SU-DHL-6 (cell line): ENCODE data around the gene CENPB.

Source experiments
- H2AFZ ChIP-seq: fragments of 200-600 bp; sonication (generic); 2 replicates; pipeline ENCODE4 v1.6.1; 2014; ENCODE audit warnings: low read depth, mild to moderate bottlenecking, moderate library complexity, mixed read lengths, antibody characterized with exemption, low read length; ENCODE audit not compliant: severe bottlenecking
- H3F3A ChIP-seq: fragments of 200-600 bp; shearing (Covaris generic); 2 replicates; pipeline ENCODE4 v1.6.0; 2016; ENCODE audit warnings: antibody characterized with exemption, mild to moderate bottlenecking; ENCODE audit not compliant: insufficient read depth
- H3K27ac ChIP-seq: fragments of 200-600 bp; sonication (generic); 2 replicates; pipeline ENCODE4 v1.5.1; 2016; ENCODE audit warnings: low read depth, mild to moderate bottlenecking, low read length, moderate library complexity, mixed read lengths
- H3K27me3 ChIP-seq: fragments of 200-600 bp; sonication (generic), shearing (Covaris generic); 2 replicates; pipeline ENCODE4 v1.6.0; 2014; ENCODE audit warnings: mild to moderate bottlenecking, low read length
- H3K36me3 ChIP-seq: fragments of 200-600 bp; sonication (generic); 2 replicates; pipeline ENCODE4 v1.6.1; 2014; ENCODE audit warnings: mild to moderate bottlenecking, low read length, mixed read lengths
- H3K4me2 ChIP-seq: fragments of 300-600, 200-600 bp; shearing (Covaris generic), sonication (generic); 2 replicates; pipeline ENCODE4 v1.6.0; 2014; ENCODE audit warnings: low read length, low read depth, mild to moderate bottlenecking; ENCODE audit not compliant: poor library complexity, severe bottlenecking
- H3K4me3 ChIP-seq: fragments of 200-600 bp; sonication (generic); 2 replicates; pipeline ENCODE4 v1.5.1; 2014; ENCODE audit warnings: antibody characterized with exemption, low read length, mild to moderate bottlenecking, mixed read lengths; ENCODE audit not compliant: insufficient read depth, poor library complexity, severe bottlenecking
- H3K79me2 ChIP-seq: fragments of 200-600 bp; sonication (generic); 2 replicates; pipeline ENCODE4 v1.6.1; 2014; ENCODE audit warnings: mild to moderate bottlenecking, low read length, moderate library complexity; ENCODE audit not compliant: insufficient read depth
- H3K9ac ChIP-seq: fragments of 200-600 bp; sonication (generic); 2 replicates; pipeline ENCODE4 v1.7.0; 2014; ENCODE audit warnings: mild to moderate bottlenecking, low read length
- H3K9me2 ChIP-seq: fragments of 200-600 bp; sonication (generic); replicated peaks from 2 replicates; pipeline ENCODE4 v1.6.1; 2014; ENCODE audit warnings: low read length; ENCODE audit not compliant: insufficient read depth
- H3K9me3 ChIP-seq: fragments of 200-600 bp; sonication (generic); 2 replicates; pipeline ENCODE4 v1.6.1; 2014; ENCODE audit warnings: low read length, mixed read lengths; ENCODE audit not compliant: insufficient read depth
- H4K20me1 ChIP-seq: fragments of 200-600 bp; sonication (generic); 2 replicates; pipeline ENCODE4 v1.6.1; 2014; ENCODE audit warnings: low read depth, mild to moderate bottlenecking, antibody characterized with exemption, low read length, moderate library complexity, mixed read lengths
- CTCF ChIP-seq: fragments of 200-600 bp; sonication (generic); IDR thresholded peaks from one replicate; pipeline ENCODE4 v1.5.1; 2017; ENCODE audit warnings: antibody characterized with exemption, mild to moderate bottlenecking, low read length, moderate library complexity; ENCODE audit not compliant: insufficient read depth, poor library complexity, severe bottlenecking
- EZH2phosphoT487 ChIP-seq: fragments of 200-600 bp; sonication (generic), shearing (Covaris generic); conservative IDR thresholded peaks from 2 replicates; pipeline ENCODE4 v1.6.1; 2018; ENCODE audit warnings: mild to moderate bottlenecking, antibody characterized with exemption, low read length, moderate library complexity, mixed read lengths

The CENPB gene

GRCh38 chr20:3744037-3744436 lies 42.5 kb downstream of the CENPB start:
- Histone ChIP-seq H3K79me2 (no peaks in the 10 kb centered on the region), H3K27ac (no peak overlapping the region), H3K4me2 (no peak overlapping the region), H3F3A (no peaks in the 10 kb centered on the region), H3K4me3 (no peak overlapping the region), H3K27me3 (no peaks in the 10 kb centered on the region), H3K9me2 (no peaks in the 10 kb centered on the region), H2AFZ (no peak overlapping the region), H3K9me3 (no peaks in the 10 kb centered on the region), H3K9ac (no peak overlapping the region), H4K20me1 (no peaks in the 10 kb centered on the region), H3K36me3 (no peaks in the 10 kb centered on the region)
- TF ChIP-seq EZH2phosphoT487 = no peak
- TF ChIP-seq CTCF = no peak

DNA sequence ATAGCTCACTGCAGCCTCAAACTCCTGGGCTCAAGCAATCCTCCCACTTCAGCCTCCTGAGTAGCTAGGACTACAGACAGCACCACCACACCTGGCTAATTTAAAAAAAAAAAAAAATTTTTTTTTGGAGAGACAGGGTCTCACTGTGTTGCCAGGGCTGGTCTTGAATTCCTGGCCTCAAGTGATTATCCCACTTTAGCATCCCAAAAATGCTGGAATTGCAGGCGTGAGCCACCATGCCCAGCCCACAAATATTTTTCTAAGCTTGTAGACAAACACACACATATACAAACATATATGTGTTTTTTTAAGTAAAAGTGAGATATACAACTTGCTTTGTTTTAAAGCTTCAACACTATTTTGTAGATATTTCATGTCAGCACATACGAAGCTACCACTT lies 43.3 kb downstream of the CENPB start:
- no peaks in the 10 kb centered on the region for H3K9me2 ChIP-seq
- no peak for TF ChIP-seq CTCF
- no peak for TF ChIP-seq EZH2phosphoT487
- no peaks in the 10 kb centered on the region for H3F3A ChIP-seq
- H3K79me2 ChIP-seq = no peaks in the 10 kb centered on the region
- H3K4me2 ChIP-seq = no peak overlapping the region
- no peaks in the 10 kb centered on the region for H4K20me1 ChIP-seq
- H3K36me3 ChIP-seq = no peaks in the 10 kb centered on the region
- no peak overlapping the region for H2AFZ ChIP-seq
- H3K9me3 ChIP-seq = no peaks in the 10 kb centered on the region
- H3K9ac ChIP-seq = no peak overlapping the region
- H3K4me3 ChIP-seq = no peak overlapping the region
- no peak overlapping the region for H3K27ac ChIP-seq
- H3K27me3 ChIP-seq = no peaks in the 10 kb centered on the region

DNA sequence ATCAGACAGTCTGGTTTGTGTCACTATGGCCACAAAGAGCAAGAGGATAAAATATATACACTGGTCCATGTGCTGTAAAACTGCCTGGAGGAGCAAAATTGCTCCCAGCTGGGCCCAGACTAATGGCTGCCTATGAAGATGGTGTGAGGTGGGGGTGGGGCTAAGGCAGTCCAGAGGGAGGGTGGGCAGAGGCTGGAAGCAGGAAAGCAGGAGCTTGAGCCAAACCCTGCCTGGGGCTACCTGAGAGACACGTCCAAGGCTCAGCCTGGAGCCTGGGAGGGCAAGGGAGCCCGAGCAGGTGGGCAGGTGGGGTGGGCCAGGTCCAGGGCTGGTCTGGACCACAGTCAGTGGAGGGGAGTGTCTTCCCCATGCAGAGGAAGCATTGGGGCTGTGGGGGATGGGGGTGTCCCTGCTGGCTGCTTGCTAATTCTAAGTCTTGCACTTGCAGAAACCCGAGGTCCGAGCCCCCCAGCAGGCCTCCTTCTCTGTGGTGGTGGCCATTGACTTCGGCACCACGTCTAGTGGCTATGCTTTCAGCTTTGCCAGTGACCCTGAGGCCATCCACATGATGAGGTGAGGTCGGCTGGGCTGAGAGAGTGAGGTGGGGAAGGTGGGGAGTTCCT lies 44.6 kb downstream of the CENPB start:
- Histone ChIP-seq H3K9ac (no peak overlapping the region), H3K79me2 (no peaks in the 10 kb centered on the region), H3K4me2 (no peak overlapping the region), H2AFZ (no peak overlapping the region), H4K20me1 (no peaks in the 10 kb centered on the region), H3K36me3 (no peaks in the 10 kb centered on the region), H3K27ac (no peak overlapping the region), H3F3A (no peaks in the 10 kb centered on the region), H3K9me3 (no peaks in the 10 kb centered on the region), H3K9me2 (no peaks in the 10 kb centered on the region), H3K27me3 (no peaks in the 10 kb centered on the region), H3K4me3 (no peak overlapping the region)
- TF ChIP-seq EZH2phosphoT487 (no peak), CTCF (no peak)
